ENCODE data around the gene TEAD4.

Gene TEAD4

GRCh38 chr12:3083241-3083920 lies 124.2 kb downstream of the TEAD4 start:
- DNase-seq (ENCODE audit: low spot score): no peak

GRCh38 chr12:3083921-3084347 lies 124.7 kb downstream of the TEAD4 start:
- no peak for DNase-seq (ENCODE audit: low spot score)

DNA sequence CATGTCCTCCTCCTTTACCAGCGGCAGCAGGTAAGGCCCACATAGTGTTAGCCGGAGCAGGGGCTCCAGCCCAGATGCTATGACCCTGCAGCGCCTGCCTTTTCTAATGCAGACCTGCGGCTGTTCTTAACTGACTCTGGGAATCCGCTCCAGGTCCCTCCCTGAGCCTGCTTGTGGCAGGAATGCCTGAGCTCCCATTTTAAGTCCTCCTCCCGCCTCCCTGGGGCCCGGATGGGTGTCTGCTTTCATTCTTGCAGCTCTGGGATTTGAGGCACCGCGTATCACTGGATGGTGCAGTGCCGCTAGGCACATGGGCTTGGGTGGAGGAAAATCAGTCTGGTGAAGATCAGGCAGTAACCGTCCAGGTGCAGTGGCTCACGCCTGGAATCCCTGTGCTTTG lies 125.5 kb downstream of the TEAD4 start:
- no peak for DNase-seq (ENCODE audit: low spot score)

DNA sequence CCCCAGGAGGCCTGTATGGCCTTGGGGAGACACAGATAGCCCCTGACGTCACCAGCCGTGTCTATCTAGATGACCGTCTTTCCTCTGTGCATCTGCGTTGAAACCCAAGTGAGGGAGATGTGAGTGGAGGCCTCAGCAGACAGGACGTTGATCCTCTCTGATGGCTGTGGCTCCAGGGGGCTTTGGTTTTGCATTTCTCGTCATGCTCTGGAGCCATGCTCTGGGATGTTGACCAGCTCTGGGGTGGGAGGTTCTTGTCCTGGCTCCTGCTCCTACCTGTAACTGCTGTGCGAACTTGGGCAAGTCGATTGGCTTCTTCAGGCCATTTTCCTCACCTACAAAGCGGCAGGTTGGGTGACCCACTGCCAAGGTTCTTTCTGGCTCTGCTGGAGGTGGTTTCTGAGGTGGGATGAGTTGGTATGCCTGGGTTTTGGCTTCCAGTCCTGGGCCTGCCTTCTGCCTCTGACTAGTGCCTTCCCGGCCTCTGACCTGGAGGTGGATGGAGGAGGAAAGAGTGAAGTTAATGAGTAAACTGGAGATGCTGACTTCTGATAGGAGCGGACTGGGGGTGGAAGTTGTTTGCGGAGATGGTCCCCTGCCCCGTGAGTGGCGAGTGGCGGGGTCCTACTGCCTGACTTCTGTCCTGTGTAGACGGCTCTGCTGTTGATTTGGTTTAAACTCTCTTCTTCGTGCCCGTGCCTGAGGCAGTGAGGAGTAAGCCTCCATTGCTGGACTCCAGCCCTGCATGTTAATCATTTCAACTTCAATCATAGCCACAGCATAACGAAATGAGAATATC lies 126.3 kb downstream of the TEAD4 start:
- DNase-seq (ENCODE audit: low spot score): no peak

GRCh38 chr12:3086211-3086610 lies 127.0 kb downstream of the TEAD4 start:
- no peak for DNase-seq (ENCODE audit: low spot score)

DNA sequence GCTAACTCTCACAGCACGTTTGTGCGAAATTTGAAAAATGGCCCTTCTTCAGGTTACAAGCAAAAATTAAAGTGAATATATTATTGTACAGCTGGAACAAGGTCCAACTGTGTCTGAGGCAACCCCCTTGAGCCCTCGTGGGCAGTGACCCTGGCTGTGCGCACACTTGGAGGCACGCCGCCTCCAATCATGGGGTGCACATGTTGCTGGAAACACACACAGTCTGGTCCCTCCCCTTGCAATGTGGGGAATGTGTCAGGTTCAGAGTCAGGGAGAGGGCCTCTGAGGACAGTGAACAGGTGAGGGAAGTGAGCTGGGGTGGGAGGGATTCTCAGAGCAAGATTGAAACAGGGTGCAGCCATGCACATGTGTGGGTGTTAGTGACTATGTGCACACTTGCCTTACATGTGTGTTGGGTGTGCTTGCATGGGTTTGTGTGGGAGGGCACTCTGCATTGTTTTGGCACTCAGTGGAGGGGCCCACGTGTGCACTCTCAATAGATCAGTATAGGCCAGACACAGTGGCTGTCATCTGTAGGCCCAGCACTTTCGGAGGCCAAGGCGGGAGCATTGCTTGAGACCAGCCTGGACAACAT lies 127.6 kb downstream of the TEAD4 start:
- DNase-seq (ENCODE audit: low spot score): no peak

GRCh38 chr12:3087758-3088650 lies 128.8 kb downstream of the TEAD4 start:
- no peak for DNase-seq (ENCODE audit: low spot score)

DNA sequence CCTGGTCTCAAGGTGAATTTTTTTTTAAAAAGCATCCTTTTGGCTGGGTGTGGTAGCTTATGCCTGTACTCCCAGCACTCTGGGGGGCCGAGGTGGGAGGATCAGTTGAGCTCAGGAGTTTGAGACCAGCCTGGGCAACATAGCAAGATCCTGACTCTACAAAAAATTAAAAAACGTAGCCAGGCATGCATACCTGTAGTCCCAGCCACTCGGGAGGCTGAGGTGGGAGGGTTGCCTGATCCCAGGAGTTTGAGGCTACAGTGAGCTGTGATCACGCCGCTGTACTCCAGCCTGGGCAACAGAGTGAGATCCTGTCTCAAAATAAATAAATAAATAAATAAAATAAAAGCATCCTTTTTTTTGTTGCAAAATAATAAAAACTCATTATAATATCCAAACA lies 130.4 kb downstream of the TEAD4 start:
- no peak for DNase-seq (ENCODE audit: low spot score)
